Measurements from ENCODE around the gene C1orf53.
A peak's percentile ranks its signal among the peaks of the same experiment; 100 is the strongest.

C1orf53 gene

GRCh38 chr1:197915260-197915861, 12.9 kb downstream of the C1orf53 start:
- H3K27ac ChIP-seq (ENCODE audit: low read depth, low read length, poor library complexity, severe bottlenecking) = no peak overlapping the region
- peak overlapping the region; percentile 79 for H3K4me2 ChIP-seq (ENCODE audit: low read length)
- 0 out of 2 replicates have a peak, but pooled peaks cover 5% of the 10 kb centered on the region for H3K27me3 ChIP-seq (ENCODE audit: insufficient read depth, low read length)
- no peak overlapping the region for H2AFZ ChIP-seq (ENCODE audit: low read length)
- TF ChIP-seq EZH2 (IDR thresholded peaks at IDR 0.05; ENCODE audit: borderline replicate concordance, low read length) (no peak), CTCF (IDR thresholded peaks at IDR 0.05; ENCODE audit: low read length) (no peak)
- no peaks in the 10 kb centered on the region for H3K9me3 ChIP-seq (ENCODE audit: low read length)
- no peaks in the 10 kb centered on the region for H3K36me3 ChIP-seq (ENCODE audit: insufficient read depth, low read length)
- H3K4me3 ChIP-seq (ENCODE audit: low read depth, low read length, poor library complexity, severe bottlenecking) = peak overlapping the region; percentile 55
- H3K9ac ChIP-seq (ENCODE audit: low read length) = no peak overlapping the region; the same call in 1 of the 2 replicates
- no peaks in the 10 kb centered on the region for H3F3A ChIP-seq (ENCODE audit: insufficient read depth, low read length)
- H3K79me2 ChIP-seq (ENCODE audit: insufficient read depth, low read length) = no peaks in the 10 kb centered on the region
- H3K4me1 ChIP-seq (ENCODE audit: insufficient read depth, low read length, severe bottlenecking) = peaks cover 18% of the 10 kb centered on the region
- H4K20me1 ChIP-seq (ENCODE audit: insufficient read depth, low read length) = no peaks in the 10 kb centered on the region
- H3K9me2 ChIP-seq (ENCODE audit: low read depth, low read length) = no peaks in the 10 kb centered on the region

- H3K4me1 ChIP-seq (ENCODE audit: insufficient read depth, low read length, severe bottlenecking) = peaks cover 18% of the 10 kb centered on the region
- H3K9me2 ChIP-seq (ENCODE audit: low read depth, low read length) = no peaks in the 10 kb centered on the region
- H3K4me3 ChIP-seq (ENCODE audit: low read depth, low read length, poor library complexity, severe bottlenecking) = peak overlapping the region; percentile 55
- H3K9me3 ChIP-seq (ENCODE audit: low read length) = no peaks in the 10 kb centered on the region
- no peaks in the 10 kb centered on the region for H3K36me3 ChIP-seq (ENCODE audit: insufficient read depth, low read length)
- peak overlapping the region; percentile 79 for H3K4me2 ChIP-seq (ENCODE audit: low read length)
- H4K20me1 ChIP-seq (ENCODE audit: insufficient read depth, low read length) = no peaks in the 10 kb centered on the region
- TF ChIP-seq EZH2 (IDR thresholded peaks at IDR 0.05; ENCODE audit: borderline replicate concordance, low read length) (0 out of 2 replicates have a peak, but pooled peaks have one; percentile 79), CTCF (IDR thresholded peaks at IDR 0.05; ENCODE audit: low read length) (peak; percentile 40)
- no peaks in the 10 kb centered on the region for H3K79me2 ChIP-seq (ENCODE audit: insufficient read depth, low read length)
- no peak overlapping the region for H2AFZ ChIP-seq (ENCODE audit: low read length)
- no peak overlapping the region; the same call in 1 of the 2 replicates for H3K9ac ChIP-seq (ENCODE audit: low read length)
- H3F3A ChIP-seq (ENCODE audit: insufficient read depth, low read length) = no peaks in the 10 kb centered on the region
- H3K27me3 ChIP-seq (ENCODE audit: insufficient read depth, low read length) = 0 out of 2 replicates have a peak, but pooled peaks cover 5% of the 10 kb centered on the region
- H3K27ac ChIP-seq (ENCODE audit: low read depth, low read length, poor library complexity, severe bottlenecking) = no peak overlapping the region
Observed at GRCh38 chr1:197915862-197916499, 13.6 kb downstream of the C1orf53 start.

- H2AFZ ChIP-seq (ENCODE audit: low read length) = no peak overlapping the region
- H3K4me3 ChIP-seq (ENCODE audit: low read depth, low read length, poor library complexity, severe bottlenecking) = peak overlapping the region; percentile 55
- H3K9ac ChIP-seq (ENCODE audit: low read length) = no peak overlapping the region
- H4K20me1 ChIP-seq (ENCODE audit: insufficient read depth, low read length) = no peaks in the 10 kb centered on the region
- 0 out of 2 replicates have a peak, but pooled peaks cover 5% of the 10 kb centered on the region for H3K27me3 ChIP-seq (ENCODE audit: insufficient read depth, low read length)
- H3K27ac ChIP-seq (ENCODE audit: low read depth, low read length, poor library complexity, severe bottlenecking) = no peak overlapping the region
- no peak for TF ChIP-seq EZH2 (IDR thresholded peaks at IDR 0.05; ENCODE audit: borderline replicate concordance, low read length)
- no peak for TF ChIP-seq CTCF (IDR thresholded peaks at IDR 0.05; ENCODE audit: low read length)
- peaks cover 18% of the 10 kb centered on the region for H3K4me1 ChIP-seq (ENCODE audit: insufficient read depth, low read length, severe bottlenecking)
- peak overlapping the region; percentile 79 for H3K4me2 ChIP-seq (ENCODE audit: low read length)
- H3F3A ChIP-seq (ENCODE audit: insufficient read depth, low read length) = no peaks in the 10 kb centered on the region
- no peaks in the 10 kb centered on the region for H3K9me3 ChIP-seq (ENCODE audit: low read length)
- H3K79me2 ChIP-seq (ENCODE audit: insufficient read depth, low read length) = no peaks in the 10 kb centered on the region
- no peaks in the 10 kb centered on the region for H3K36me3 ChIP-seq (ENCODE audit: insufficient read depth, low read length)
- no peaks in the 10 kb centered on the region for H3K9me2 ChIP-seq (ENCODE audit: low read depth, low read length)
Observed at GRCh38 chr1:197916500-197916983, 14.1 kb downstream of the C1orf53 start.
